PC-3 (cell line): Measurements from ENCODE around the gene PRSS8.

Source experiments
- EZH2 ChIP-seq: fragments of 300-600 bp; sonication (generic); IDR thresholded peaks from one replicate; pipeline ENCODE4 v1.6.1; 2017; ENCODE audit warnings: antibody characterized with exemption, mild to moderate bottlenecking, low read length; ENCODE audit not compliant: unreplicated experiment
- EZH2phosphoT487 ChIP-seq: fragments of 300-600 bp; sonication (generic); IDR thresholded peaks from 2 replicates; pipeline ENCODE4 v1.6.1; 2018; ENCODE audit warnings: mild to moderate bottlenecking, antibody characterized with exemption, low read length, borderline replicate concordance
- TF ChIP-seq, protein P1 (sequence below): fragments of 300-600 bp; sonication (generic); conservative IDR thresholded peaks from 2 replicates; pipeline ENCODE4 v1.5.1; 2017; ENCODE audit warnings: antibody characterized with exemption, low read depth, mild to moderate bottlenecking, low read length

DNA sequence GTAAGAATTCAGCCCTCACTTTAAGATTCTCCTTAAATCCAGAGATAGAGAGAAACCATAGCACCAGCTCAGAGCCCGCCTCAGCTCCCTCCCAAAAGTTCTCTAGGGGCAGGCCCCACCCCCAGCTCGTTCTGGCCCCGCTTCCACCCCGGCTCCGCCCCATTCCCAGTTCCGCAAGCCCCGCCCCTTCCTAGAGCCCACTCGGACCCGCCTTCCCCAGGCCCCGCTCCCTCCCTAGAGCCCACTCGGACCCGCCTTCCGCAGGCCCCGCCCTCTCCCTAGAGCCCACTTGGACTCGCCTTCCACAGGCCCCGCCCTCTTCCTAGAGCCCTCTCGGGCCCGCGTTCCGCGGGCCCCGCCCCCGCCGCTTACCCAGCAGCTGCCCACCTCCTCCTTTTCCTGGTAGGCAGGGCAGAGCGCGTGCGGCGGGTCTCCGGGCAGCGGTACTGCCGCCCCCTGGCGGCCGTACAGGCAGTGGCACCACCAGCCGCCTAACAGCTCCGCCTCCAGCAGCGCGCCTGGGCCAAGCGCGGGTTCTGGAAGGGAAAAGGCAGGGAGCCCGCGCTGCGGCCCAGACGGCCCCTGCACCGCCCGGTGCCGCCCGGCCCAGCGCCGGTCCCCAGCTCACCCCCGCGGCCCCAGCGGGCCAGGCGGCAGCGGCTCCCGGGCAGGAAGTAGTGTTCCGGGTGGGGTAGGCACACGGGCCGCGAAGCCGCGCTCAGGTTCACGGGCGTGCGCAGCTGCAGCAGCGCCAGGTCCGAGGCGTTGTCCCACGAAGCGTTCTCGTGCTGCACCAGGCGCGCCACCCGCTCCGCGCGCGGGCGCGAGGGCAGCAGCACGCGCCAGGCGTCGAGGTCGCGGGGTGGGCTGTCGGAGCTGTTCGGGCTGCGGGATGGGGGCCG is 6.8 kb upstream of the PRSS8 start:
- TF ChIP-seq, protein P1, sequence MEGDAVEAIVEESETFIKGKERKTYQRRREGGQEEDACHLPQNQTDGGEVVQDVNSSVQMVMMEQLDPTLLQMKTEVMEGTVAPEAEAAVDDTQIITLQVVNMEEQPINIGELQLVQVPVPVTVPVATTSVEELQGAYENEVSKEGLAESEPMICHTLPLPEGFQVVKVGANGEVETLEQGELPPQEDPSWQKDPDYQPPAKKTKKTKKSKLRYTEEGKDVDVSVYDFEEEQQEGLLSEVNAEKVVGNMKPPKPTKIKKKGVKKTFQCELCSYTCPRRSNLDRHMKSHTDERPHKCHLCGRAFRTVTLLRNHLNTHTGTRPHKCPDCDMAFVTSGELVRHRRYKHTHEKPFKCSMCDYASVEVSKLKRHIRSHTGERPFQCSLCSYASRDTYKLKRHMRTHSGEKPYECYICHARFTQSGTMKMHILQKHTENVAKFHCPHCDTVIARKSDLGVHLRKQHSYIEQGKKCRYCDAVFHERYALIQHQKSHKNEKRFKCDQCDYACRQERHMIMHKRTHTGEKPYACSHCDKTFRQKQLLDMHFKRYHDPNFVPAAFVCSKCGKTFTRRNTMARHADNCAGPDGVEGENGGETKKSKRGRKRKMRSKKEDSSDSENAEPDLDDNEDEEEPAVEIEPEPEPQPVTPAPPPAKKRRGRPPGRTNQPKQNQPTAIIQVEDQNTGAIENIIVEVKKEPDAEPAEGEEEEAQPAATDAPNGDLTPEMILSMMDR: peak; percentile 77
- no peak for TF ChIP-seq EZH2
- TF ChIP-seq EZH2phosphoT487: no peak
